ENCODE measurements around the gene NUP88.

DNA sequence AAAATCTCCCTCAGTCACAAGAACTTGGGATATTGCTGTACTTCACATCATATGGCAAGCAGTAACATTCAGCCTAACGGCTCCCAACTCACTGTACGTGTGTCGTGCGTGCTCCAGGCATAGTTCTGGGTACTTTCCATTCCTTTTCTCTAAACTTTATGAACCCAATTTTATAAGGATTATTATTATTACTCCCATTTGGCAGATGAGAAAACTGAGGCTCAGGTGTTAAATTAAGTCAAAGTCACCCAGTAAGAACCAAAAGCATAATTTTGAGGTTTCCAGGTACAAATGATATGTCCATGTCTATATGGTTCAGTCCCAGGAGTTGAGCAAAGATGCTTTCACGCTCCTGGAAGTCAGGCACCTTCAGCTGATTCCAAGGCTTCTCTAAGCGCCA lies 24.3 kb upstream of the NUP88 start:
- TF ChIP-seq GABPA (IDR thresholded peaks at IDR 0.05; ENCODE audit: low read depth) = no peak
- TF ChIP-seq, protein P1, sequence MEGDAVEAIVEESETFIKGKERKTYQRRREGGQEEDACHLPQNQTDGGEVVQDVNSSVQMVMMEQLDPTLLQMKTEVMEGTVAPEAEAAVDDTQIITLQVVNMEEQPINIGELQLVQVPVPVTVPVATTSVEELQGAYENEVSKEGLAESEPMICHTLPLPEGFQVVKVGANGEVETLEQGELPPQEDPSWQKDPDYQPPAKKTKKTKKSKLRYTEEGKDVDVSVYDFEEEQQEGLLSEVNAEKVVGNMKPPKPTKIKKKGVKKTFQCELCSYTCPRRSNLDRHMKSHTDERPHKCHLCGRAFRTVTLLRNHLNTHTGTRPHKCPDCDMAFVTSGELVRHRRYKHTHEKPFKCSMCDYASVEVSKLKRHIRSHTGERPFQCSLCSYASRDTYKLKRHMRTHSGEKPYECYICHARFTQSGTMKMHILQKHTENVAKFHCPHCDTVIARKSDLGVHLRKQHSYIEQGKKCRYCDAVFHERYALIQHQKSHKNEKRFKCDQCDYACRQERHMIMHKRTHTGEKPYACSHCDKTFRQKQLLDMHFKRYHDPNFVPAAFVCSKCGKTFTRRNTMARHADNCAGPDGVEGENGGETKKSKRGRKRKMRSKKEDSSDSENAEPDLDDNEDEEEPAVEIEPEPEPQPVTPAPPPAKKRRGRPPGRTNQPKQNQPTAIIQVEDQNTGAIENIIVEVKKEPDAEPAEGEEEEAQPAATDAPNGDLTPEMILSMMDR (IDR thresholded peaks at IDR 0.05; ENCODE audit: insufficient read depth, low read length) = no peak
- no peak for TF ChIP-seq POLR2AphosphoS5 (IDR thresholded peaks at IDR 0.05; ENCODE audit: low read depth)
- TF ChIP-seq, protein P2, sequence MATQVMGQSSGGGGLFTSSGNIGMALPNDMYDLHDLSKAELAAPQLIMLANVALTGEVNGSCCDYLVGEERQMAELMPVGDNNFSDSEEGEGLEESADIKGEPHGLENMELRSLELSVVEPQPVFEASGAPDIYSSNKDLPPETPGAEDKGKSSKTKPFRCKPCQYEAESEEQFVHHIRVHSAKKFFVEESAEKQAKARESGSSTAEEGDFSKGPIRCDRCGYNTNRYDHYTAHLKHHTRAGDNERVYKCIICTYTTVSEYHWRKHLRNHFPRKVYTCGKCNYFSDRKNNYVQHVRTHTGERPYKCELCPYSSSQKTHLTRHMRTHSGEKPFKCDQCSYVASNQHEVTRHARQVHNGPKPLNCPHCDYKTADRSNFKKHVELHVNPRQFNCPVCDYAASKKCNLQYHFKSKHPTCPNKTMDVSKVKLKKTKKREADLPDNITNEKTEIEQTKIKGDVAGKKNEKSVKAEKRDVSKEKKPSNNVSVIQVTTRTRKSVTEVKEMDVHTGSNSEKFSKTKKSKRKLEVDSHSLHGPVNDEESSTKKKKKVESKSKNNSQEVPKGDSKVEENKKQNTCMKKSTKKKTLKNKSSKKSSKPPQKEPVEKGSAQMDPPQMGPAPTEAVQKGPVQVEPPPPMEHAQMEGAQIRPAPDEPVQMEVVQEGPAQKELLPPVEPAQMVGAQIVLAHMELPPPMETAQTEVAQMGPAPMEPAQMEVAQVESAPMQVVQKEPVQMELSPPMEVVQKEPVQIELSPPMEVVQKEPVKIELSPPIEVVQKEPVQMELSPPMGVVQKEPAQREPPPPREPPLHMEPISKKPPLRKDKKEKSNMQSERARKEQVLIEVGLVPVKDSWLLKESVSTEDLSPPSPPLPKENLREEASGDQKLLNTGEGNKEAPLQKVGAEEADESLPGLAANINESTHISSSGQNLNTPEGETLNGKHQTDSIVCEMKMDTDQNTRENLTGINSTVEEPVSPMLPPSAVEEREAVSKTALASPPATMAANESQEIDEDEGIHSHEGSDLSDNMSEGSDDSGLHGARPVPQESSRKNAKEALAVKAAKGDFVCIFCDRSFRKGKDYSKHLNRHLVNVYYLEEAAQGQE (IDR thresholded peaks at IDR 0.05; ENCODE audit: insufficient replicate concordance, low read depth) = no peak
- TF ChIP-seq SPI1 (IDR thresholded peaks at IDR 0.05; ENCODE audit: borderline replicate concordance, low read depth) = no peak

All from HL-60 (cell line).